NCI-H1417 (cell line): ENCODE measurements around the gene CCN2.
"Not testable (repeated sequence)": the region's sequence is repeated elsewhere in the genome, so short reads cannot be mapped to it uniquely, and the experiment has no call there.

ENCODE experiments used
- DNase-seq, 3 experiments: peaks; one replicate each; lab custom pipeline; 2025; lab: John Stamatoyannopoulos, UW

Gene CCN2

DNA sequence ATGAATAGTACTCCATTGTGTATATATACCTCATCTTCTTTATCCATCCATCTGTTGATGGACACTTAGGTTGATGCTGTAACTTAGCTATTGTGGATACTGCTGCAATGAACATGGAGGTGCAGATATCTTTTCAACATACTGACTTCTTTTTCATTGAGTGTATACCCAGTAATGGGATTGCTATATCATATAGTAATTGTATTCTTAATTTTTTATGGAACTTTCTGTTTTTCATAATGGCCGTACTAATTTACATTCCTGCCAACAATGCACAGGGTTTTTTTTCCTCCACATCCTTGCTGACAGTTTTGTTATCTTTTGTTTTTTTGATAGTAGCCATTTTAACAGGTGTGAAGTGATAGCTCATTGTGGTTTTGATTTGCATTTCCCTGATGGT is 5.2 kb downstream of the CCN2 start:
- no peak for DNase-seq

GRCh38 chr6:131937703-131938631 is 13.2 kb downstream of the CCN2 start:
- DNase-seq = peak in 2 of 3 experiments; percentile 41 to 77

DNA sequence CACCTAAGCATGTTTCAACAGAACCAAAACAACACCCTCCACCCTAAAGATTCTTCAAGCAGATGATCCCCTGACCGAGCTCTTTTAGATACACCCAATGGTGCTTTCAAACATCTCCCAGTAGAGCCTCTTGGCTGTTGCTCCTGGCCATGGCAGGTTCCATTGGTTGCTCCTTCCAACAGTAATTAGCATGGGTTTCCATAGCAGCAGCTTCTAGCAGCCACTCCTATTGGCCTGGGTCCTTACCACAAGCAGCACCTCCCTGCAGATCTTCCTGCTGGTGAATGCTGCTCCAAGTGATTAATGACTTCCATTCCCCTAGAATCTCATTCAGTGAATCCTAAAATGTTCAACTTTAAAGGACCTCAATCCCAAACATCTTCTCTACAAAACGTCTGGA is 13.9 kb downstream of the CCN2 start:
- peak in 2 of 3 experiments; percentile 5 to 41 for DNase-seq

DNA sequence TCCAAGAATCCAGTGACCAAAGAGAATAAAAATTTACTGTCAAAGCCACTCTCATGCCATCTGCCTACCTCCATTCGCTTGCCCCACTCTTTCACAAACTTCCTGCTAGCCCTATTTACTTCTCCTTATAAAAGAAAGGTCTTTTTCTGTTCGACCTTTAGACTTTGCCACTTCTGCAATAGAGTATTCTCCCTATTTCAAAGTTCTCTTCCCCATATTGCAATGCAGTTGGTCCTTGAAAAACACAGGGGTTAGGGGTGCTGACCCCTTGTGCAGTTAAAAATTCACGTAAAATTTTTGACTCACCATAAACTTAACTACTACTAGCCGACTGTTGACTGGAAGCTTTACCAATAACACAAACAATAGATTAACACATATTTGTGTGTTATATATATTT is 15.0 kb downstream of the CCN2 start:
- DNase-seq = no peak

DNA sequence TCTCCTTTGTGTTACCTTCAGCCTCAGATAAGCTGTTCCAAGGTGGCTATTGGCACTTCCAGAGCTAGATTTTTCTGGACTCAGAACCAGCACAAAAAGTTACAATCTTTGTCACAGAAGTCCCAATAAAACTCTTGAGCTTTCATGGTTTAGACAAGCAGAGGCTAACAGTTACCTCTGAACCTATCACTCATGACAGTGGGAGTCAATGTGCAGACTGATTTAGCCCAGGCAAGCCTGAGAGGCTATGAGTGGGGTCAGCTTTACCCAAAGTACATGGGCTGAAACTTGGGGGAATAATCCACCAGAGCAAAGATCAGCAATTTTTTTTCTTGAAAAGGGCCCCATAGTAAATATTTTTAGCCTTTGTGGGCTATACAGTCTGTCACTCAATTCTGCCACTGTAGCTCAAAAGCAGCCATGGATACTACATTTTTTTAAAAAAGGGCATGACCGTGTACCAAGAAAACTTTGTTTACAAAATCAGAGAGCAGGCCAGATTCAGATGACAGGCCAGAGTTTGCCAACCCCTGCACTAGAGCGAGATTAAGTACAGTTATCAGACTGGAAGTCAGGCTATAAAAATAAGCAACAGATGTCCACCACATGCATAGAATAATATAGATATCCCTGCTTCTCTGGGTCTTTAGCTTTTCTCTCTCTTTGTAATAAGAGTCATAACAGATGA is 20.0 kb downstream of the CCN2 start:
- no peak for DNase-seq

GRCh38 chr6:131929976-131930375 is 21.2 kb downstream of the CCN2 start:
- DNase-seq = no peak

- DNase-seq = no peak
Observed at GRCh38 chr6:131929264-131929663, 21.9 kb downstream of the CCN2 start.

- peak; percentile 17 to 79 (median 43) for DNase-seq
Observed at GRCh38 chr6:131924881-131925474, 26.2 kb downstream of the CCN2 start.

GRCh38 chr6:131923356-131923755 is 27.8 kb downstream of the CCN2 start:
- peak; percentile 11 to 70 (median 40) for DNase-seq

GRCh38 chr6:131920656-131921055 is 30.5 kb downstream of the CCN2 start:
- DNase-seq = no peak

DNA sequence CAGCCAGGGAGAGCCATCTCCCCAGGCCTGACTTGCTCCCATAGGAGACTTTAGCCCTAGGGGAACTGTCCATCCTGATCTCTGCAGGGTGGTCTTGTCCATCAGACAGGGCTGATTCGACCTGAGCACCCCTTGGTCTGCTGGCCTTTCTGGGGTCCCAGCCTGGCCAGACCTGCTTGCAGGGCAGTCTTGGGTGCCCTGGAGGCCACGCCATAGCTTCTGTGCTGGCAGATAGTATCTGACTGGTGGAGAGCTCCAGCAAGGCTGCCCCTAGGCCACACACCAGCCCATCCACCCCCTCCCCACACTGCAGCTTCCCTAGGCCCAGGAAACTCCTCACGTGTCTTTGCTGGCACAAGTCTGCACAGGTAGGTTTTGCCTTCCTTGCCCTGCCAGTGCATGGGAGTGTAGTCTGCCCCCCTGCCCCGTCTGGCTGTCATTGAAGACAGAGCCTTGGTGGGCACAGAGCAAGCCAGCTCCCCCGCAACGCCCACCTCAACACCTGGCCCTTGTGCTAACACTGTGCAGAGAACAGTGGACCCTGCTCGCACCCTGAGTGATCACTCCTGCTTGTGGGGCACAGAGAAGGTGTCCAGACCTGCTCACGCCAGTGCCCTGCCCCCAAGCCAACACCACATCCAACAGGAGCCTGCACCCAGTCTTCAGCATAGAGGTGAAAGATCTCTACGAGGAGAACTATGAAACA is 32.4 kb downstream of the CCN2 start:
- no peak for DNase-seq

DNA sequence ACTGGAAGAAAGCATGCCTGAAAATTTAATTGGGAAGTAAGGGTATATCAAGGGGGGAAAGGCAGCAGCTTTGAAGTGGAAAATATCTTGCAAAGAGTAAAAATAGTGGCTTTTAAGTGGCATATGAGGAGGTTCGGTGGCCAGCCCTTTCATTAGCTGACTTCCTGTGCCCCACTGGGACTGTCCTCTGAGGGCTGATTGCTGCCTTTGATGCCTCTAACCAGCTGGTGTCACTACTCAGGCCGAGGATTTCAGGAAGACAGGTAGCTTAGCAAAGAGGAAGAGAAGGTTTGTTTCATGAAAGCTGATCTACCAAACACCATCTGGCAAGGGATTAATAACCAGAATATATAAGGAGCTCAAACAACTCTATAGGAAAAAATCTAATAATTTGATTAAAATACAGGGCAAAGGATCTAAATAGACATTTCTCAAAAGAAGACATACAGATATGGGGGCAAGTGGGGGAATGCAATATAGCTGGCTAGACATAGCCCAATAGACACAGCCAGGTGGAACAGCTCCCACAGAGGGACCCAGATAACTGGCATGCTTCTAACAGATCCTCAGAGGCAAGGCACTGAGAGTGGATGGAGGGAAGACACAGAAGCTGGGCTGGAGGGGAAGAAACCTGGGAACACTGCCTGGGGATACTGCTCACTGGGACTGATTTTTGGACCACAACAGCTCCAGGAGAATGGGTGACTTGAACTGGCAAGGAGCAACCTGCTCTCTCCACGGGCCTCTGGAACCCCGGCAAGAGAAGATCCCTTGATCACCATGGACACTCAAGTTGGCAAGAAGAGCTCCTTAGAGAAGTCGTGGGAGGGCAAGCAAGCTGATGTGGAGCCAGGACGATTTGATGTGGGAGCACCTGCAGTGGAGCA is 33.2 kb downstream of the CCN2 start:
- no peak for DNase-seq

- DNase-seq = no peak
Observed at GRCh38 chr6:131917318-131917717, 33.9 kb downstream of the CCN2 start.

DNA sequence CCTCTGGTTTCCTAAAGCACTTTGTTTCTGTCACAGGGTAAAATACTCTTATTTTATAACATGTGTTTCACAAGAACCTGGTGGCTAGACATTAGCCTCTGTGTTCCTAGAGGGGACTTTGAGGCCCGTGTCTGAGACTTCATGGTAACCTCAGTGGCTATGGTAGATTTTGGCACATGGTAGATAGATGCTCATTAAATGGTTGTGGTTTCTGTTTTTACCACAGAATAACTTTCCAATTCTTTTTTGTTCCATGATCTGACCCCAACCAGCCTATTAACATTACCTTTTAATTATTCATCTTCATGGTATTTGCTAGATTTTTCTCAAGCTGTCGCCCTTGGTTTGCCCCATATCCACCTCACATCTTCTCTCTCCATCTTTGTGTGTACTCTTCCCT is 34.3 kb downstream of the CCN2 start:
- no peak for DNase-seq

DNA sequence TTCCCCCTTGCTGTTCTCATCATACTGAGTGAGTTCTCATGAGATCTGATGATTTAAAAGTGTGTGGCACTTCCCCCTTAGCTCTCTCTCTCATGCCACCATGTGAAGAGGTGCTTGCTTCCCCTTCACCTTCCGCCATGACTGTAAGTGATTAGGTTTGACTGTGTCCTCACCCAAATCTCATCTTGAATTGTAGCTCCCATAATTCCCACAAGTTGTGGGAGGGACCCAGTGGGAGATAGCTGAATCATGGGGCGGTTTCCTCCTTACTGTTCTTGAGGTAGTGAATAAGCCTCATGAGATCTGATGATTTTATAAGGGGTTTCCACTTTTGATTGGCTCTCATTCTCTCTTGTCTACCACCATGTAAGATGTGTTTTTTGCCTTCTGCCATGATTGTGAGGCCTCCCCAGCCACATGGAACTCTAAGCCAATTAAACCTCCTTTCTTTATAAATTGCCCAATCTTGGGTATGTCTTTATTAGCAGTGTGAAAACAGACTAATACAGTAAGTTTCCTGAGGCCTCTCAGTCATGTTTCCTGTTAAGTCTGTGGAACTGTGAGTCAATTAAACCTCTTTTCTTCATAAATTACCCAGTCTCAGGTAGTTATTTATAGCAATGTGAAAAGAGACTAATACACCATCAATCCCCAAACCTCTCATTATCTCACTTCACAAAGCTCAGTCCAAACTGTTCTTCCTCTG is 34.9 kb downstream of the CCN2 start:
- not testable (repeated sequence) for DNase-seq

- DNase-seq = peak; percentile 45 to 85 (median 71)
Observed at GRCh38 chr6:131914967-131915751, 36.0 kb downstream of the CCN2 start.

- peak in 1 of 3 experiments; percentile 20 for DNase-seq
Observed at GRCh38 chr6:131914234-131914633, 36.9 kb downstream of the CCN2 start.

DNA sequence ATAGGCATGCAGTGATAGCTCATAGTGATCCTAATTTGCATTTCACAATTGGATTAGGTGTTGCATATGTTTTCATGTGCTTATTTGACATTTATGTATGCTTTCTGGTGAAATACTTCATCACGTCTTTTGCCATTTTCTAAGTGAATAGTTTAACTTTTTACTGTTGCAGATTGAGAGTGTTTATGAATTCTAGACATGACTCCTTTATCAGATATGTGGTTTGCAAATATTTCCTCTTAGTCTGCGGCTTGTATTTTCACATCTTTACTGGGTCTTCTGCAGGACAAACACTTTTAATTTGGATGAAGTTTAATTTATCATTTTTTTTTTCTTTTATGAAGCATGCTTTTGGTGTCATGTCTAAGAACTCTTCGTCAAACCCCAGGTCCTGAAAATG is 39.2 kb downstream of the CCN2 start:
- DNase-seq = no peak

DNA sequence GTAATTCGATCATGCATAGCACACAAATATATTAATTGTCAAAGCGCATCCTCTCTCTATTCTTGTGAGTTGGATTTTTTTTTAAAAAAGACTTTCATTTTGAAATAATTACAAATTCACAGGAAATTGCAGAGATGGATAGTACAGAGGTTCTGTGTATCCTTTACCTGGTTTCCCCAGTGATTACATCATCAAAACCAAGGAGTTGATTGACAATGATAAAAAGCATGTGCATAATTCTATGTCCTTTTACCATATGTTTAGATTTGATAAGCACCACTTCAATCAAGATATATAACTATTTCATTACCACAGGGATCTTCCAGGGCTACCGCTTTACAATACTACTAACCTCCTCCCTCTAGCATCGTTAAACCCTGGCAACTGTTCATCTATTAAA is 40.2 kb downstream of the CCN2 start:
- DNase-seq = peak in 1 of 3 experiments; percentile 30

GRCh38 chr6:131910219-131910589 is 41.0 kb downstream of the CCN2 start:
- DNase-seq = no peak
